NCI-H1694 (cell line): ENCODE results near the gene SPINT1.
A peak's percentile ranks its signal among the peaks of the same experiment; 100 is the strongest.

Source experiments
- DNase-seq: peaks from one replicate; lab custom pipeline; 2025; lab: John Stamatoyannopoulos, UW

The SPINT1 gene

DNA sequence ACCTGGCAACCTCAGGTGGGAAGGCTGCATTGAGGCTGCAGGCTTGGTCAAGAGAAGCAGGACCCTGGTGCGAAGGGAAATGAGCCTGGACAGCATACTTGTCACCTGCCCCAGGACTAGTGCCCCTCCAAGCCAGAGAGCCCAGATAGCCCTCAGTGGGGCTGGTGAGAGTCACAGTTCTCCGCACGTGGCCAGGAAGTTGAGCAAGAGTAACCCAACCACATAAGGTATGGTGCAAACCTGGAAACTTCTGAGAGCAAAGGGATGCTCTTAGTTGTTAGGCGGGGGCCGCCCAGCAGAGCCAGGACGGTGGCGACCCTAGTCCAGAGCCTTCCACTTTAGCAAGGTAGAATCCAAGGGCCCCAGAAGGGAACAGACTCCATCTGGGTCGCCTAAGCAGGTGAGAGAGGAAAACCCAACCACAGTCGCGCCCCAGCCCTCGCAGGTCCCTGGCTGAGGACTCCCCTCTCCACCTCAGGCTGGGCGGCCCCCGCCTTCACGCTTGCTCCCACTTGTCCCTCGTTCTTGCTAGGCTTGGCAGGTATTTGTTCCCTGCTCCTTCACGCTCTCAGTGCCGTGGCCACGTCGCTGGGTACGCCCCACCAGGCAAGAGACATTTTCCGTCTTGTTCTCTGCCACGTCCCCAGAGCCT lies 49.3 kb downstream of the SPINT1 start:
- no peak for DNase-seq

DNA sequence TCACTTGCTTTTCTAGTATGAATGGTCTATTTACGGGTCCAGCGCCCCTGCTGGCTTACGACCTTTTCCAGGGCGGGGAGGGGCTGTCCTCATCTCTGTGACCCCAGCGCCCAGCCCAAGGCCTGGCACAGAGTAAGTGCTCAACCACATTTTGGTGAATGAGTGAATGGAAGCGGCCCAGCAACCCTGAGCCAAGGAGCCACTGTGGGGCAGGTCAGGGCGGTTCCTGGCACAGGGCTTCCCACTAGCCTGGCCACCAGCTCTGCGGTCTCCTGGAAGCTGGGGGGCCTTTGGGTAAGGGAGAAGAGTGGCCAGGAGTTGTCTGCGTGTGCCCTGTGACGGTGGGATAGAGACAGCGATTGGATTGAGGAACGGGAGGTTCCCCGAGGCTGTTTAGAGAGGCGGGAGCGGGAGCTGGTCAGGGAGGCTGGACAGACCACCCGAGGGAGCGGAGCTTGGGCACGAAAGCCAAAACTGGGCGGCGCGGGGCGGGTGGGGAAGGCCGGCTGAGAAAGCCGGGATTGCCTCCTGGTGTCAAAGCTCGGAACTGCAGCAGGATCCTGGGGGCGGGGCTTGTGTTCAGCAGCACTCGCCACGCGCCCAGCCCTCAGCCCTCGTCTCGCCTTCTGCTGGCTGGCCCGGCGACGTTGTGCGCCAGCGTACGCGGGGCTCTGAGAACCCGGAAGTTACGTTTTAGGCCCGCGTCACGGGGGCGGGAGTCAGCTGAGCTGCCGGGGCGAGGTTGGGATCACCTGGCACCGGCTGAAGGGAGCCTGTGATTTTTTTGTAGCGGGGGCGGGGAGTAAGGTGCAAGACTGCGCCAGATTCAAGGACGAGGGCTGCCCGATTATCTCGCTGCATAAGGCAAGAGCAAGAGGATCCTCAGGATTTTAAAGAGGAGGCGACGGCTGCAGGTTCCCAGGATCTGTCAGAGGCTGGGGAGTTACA lies 50.2 kb downstream of the SPINT1 start, which contains the start of gene VPS18:
VPS18 (plus strand) TSS at position 718 of the 948 bp plus-strand sequence. CDS start 319 bp downstream, outside the sequence.
- peak; percentile 92 for DNase-seq

DNA sequence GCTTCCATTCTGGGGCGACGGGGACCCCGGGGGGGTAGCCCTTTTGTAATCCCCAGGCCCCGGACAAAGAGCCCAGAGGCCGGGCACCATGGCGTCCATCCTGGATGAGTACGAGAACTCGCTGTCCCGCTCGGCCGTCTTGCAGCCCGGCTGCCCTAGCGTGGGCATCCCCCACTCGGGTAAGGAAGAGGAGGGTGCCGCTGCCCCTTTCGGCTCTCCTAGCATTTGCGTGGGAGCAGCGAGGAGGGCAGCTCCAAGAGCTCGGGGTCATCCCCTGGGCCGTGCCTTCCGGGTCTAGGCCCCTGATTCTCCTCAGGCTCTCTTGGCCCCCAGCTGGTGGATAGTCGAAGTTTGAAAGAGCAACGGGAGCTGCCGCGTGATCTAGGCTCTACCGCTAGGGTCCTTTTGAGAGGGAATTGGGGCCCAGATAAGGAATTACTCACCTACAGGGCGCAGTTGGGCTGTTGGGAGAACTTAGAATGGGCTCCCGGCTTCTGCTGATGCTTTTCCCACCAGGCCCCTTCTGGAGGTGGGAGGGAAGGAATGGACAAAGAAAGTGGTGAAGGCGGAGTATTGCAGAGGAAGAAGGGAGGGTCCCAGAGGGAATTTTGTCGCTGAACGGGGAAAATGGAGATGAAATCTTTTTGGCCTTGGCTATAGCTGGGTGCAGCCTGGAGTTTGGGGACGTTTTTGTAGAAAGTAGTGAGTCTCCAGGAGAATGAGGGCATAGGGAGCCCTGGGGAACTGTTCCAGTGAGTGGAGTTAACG lies 51.0 kb downstream of the SPINT1 start:
- peak; percentile 8 for DNase-seq

DNA sequence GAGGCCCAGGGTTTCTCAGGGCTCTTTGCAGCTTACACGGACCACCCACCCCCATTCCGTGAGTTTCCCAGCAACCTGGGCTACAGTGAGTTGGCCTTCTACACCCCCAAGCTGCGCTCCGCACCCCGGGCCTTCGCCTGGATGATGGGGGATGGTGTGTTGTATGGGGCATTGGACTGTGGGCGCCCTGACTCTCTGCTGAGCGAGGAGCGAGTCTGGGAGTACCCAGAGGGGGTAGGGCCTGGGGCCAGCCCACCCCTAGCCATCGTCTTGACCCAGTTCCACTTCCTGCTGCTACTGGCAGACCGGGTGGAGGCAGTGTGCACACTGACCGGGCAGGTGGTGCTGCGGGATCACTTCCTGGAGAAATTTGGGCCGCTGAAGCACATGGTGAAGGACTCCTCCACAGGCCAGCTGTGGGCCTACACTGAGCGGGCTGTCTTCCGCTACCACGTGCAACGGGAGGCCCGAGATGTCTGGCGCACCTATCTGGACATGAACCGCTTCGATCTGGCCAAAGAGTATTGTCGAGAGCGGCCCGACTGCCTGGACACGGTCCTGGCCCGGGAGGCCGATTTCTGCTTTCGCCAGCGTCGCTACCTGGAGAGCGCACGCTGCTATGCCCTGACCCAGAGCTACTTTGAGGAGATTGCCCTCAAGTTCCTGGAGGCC lies 55.8 kb downstream of the SPINT1 start:
- DNase-seq = no peak

DNA sequence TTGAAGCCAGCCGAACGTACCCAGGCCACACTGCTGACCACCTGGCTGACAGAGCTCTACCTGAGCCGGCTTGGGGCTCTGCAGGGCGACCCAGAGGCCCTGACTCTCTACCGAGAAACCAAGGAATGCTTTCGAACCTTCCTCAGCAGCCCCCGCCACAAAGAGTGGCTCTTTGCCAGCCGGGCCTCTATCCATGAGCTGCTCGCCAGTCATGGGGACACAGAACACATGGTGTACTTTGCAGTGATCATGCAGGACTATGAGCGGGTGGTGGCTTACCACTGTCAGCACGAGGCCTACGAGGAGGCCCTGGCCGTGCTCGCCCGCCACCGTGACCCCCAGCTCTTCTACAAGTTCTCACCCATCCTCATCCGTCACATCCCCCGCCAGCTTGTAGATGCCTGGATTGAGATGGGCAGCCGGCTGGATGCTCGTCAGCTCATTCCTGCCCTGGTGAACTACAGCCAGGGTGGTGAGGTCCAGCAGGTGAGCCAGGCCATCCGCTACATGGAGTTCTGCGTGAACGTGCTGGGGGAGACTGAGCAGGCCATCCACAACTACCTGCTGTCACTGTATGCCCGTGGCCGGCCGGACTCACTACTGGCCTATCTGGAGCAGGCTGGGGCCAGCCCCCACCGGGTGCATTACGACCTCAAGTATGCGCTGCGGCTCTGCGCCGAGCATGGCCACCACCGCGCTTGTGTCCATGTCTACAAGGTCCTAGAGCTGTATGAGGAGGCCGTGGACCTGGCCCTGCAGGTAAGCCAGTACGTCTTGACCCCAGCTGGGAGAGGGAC lies 56.6 kb downstream of the SPINT1 start:
- no peak for DNase-seq

DNA sequence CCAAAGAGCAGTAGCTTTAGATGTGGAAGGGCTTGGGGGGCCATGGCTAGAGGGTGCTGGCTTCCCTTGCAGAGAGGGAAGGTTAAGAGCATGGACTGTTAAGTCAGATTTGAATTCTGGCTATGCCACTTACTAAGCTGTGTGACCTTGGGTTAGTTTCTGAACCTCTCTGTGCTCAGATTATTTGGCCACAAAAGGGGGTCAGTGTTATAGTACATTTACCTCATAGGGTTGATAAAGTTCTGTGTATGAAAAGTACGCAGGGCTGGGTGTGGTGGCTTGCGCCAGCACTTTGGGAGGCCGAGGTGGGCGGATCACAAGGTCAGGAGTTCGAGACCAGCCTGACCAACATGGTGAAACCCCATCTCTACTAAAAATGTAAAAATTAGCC lies 57.2 kb downstream of the SPINT1 start:
- no peak for DNase-seq

DNA sequence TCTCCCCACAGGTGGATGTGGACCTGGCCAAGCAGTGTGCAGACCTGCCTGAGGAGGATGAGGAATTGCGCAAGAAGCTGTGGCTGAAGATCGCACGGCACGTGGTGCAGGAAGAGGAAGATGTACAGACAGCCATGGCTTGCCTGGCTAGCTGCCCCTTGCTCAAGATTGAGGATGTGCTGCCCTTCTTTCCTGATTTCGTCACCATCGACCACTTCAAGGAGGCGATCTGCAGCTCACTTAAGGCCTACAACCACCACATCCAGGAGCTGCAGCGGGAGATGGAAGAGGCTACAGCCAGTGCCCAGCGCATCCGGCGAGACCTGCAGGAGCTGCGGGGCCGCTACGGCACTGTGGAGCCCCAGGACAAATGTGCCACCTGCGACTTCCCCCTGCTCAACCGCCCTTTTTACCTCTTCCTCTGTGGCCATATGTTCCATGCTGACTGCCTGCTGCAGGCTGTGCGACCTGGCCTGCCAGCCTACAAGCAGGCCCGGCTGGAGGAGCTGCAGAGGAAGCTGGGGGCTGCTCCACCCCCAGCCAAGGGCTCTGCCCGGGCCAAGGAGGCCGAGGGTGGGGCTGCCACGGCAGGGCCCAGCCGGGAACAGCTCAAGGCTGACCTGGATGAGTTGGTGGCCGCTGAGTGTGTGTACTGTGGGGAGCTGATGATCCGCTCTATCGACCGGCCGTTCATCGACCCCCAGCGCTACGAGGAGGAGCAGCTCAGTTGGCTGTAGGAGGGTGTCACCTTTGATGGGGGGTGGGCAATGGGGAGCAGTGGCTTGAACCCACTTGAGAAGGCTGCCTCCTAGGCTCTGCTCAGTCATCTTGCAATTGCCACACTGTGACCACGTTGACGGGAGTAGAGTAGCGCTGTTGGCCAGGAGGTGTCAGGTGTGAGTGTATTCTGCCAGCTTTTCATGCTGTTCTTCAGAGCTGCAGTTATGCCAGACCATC lies 59.0 kb downstream of the SPINT1 start:
- DNase-seq = no peak

DNA sequence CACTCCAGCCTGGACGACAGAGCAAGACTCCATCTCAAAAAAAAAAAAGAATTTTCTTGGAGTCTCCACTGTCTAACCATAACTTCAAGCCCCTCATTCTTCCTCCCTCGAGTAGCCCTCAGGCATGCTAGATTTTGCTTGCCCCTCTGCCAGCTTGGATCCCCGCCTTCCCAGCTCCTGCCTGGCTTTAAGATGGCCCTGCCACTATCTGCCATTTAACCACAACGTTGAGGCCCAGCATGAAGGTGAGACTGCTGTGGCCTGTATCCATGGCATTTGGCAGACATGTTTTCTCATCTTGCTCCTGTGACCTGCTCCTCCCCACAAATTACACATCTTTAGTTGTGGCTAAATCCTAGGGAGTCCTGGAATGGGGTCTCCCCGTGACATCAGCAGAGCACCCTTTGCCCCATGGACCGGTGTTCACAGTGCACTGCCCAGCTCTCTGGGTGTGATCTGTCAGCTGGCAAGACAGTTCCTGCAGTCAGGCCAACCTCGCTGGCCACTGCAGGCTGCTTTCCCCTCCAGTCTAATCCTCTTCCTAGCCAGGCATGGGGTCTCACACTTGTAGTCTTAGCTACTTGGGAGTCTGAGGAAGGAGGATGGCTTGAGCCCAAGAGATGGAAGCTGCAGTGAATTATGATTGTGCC lies 60.8 kb downstream of the SPINT1 start:
- DNase-seq = no peak

DNA sequence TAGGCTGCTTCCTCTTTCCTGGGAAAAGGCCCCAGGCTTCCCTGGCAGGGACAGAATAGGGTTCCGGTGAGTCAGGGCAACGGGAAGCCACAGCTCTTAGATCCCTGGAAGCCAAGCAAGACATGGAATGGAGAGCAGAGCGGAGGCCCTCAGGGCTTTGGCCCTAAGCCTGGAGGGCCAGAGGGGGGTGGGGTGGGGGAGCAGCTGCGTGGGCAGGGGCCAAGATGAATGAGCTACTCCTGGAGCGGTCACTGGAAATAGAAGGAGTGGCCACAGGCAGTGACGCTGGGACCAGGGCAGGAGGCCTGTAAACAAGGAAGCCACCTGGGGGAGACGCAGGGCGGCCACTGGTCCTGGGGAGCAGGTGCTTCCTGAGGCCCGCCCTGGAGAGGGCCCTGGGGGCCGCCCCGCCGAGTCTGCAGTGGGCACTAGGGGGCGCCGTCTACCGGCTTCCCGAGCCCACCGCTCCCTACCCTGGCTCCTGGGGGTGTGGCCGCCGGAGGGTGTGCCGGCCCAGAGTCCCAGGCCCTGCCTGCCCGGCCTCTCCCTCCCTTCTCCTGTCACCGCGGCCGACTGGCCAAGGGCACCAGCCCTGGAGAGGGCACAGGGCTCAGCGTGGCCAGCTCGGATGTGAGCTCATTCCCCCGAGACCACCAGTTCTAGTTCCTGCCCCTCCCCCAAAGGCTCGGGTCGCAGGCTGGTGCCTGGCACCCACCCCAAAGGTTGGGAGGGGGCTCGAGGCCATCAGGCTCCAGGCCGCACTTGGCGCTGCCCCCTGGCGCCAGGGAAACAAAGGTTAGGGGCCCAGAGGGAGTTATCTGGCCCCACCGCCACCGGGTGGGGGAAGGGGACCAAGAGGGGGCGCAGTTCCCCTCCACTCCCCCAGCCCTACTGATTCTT lies 62.5 kb downstream of the SPINT1 start:
- peak; percentile 71 for DNase-seq

DNA sequence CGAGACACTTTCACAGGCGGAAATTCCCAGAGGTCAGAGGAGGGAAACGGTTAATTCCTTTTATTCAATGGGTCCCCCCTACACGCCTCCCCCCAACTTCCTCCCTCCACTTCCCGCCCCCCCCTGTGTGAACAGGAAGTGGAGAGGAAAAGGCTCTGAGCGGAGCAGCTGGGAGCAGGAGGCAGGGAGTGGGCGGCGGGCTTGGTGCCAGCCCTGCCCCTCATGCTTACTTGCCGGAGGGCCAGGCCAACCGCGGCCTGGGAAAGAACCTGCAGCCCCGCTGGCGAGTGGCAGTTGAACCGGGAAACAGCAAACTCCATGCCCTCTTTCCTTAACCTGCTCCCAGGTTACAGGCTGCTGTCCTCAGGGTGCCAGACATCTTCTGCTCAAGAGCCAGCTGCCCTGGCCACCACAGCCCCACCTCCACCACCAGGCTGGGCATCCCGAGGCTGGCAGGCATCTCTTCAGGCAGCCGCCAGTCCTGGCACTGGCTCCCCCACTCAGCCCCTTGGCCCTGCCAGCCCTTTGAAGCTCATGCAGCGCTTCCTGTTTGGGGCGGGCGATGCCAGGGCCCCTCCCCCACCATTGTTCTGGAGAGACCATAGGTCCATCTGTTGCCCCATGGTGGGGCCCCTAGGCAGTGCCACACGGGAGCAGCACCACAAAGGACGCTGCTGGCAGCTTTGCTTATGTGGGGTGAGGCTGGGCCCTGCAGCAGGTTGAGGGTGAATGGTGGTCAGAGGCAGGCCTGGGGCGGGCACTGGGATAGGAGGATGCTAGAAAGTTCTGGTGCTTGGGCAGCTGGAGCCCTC lies 63.3 kb downstream of the SPINT1 start:
- DNase-seq = peak; percentile 16
